GM03348 (cell line): ENCODE measurements around the gene MEI1.
A peak's percentile ranks its signal among the peaks of the same experiment; 100 is the strongest.

Source experiments
- DNase-seq: peaks from one replicate; pipeline ENCODE4 v3.0.0; 2012; ENCODE audit warnings: low spot score

MEI1 gene

GRCh38 chr22:41841085-41841712, 141.9 kb downstream of the MEI1 start:
- no peak for DNase-seq

- no peak for DNase-seq
Measured at GRCh38 chr22:41842996-41843970, 144.0 kb downstream of the MEI1 start.

GRCh38 chr22:41844036-41844435, 144.7 kb downstream of the MEI1 start:
- DNase-seq = no peak

- no peak for DNase-seq
Measured at GRCh38 chr22:41844513-41844912, 145.2 kb downstream of the MEI1 start.

- no peak for DNase-seq
Measured at GRCh38 chr22:41845380-41846267, 146.3 kb downstream of the MEI1 start.

- DNase-seq = no peak
Measured at GRCh38 chr22:41846268-41846987, 147.1 kb downstream of the MEI1 start.

GRCh38 chr22:41847300-41847699, 148.0 kb downstream of the MEI1 start:
- no peak for DNase-seq

GRCh38 chr22:41848468-41848867, 149.2 kb downstream of the MEI1 start:
- DNase-seq = peak; percentile 33
